HepG2 (cell line): ENCODE data around the gene RABEPK. TPM values are rescaled to one million over a fixed set of nuclear protein-coding genes. Genes with fewer than 3 reads are reported as not detected.

ENCODE experiments used
- ARID5B ChIP-seq: IDR thresholded peaks from 2 replicates; pipeline ENCODE4 v1.4.0; 2020; ENCODE audit warnings: mild to moderate bottlenecking, missing genetic modification reagents
- CBX5 ChIP-seq: sonication (generic); formaldehyde crosslinking; IDR thresholded peaks from 2 replicates; pipeline ENCODE4 v1.4.0; 2020; ENCODE audit warnings: missing genetic modification reagents, borderline replicate concordance
- EEA1 ChIP-seq: sonication (generic); formaldehyde crosslinking; IDR thresholded peaks from 2 replicates; pipeline ENCODE4 v1.5.1; 2020; ENCODE audit warnings: mild to moderate bottlenecking, missing genetic modification reagents, borderline replicate concordance
- EED ChIP-seq: sonication (generic); formaldehyde crosslinking; IDR thresholded peaks from 2 replicates; pipeline ENCODE4 v1.5.0; 2020; ENCODE audit warnings: mild to moderate bottlenecking, missing genetic modification reagents
- FOXC1 ChIP-seq: sonication (generic); formaldehyde crosslinking; IDR thresholded peaks from 2 replicates; pipeline ENCODE4 v1.8.0; 2022; ENCODE audit warnings: mild to moderate bottlenecking, missing genetic modification reagents, borderline replicate concordance
- HOXA3 ChIP-seq: sonication (generic); formaldehyde crosslinking; IDR thresholded peaks from 2 replicates; pipeline ENCODE4 v1.5.0; 2020; ENCODE audit warnings: missing genetic modification reagents
- MTERF4 ChIP-seq: sonication (generic); formaldehyde crosslinking; IDR thresholded peaks from 2 replicates; pipeline ENCODE4 v1.8.0; 2023; ENCODE audit warnings: mild to moderate bottlenecking, missing genetic modification reagents
- NFE2 ChIP-seq: sonication (generic); formaldehyde crosslinking; IDR thresholded peaks from 2 replicates; pipeline ENCODE4 v1.4.0; 2020; ENCODE audit warnings: missing genetic modification reagents
- NR1H2 ChIP-seq: sonication (generic); formaldehyde crosslinking; IDR thresholded peaks from 2 replicates; pipeline ENCODE4 v1.8.1; 2022; ENCODE audit warnings: low read depth, missing genetic modification reagents, borderline replicate concordance
- PLRG1 ChIP-seq: fragments of 450-650 bp; conservative IDR thresholded peaks from 2 replicates; pipeline ENCODE4 v1.6.1; 2016
- POLR2AphosphoS2 ChIP-seq: IDR thresholded peaks from 2 replicates; pipeline ENCODE4 v1.6.1; 2011; ENCODE audit warnings: low read depth, low read length, improper control_type of control experiment
- PRDM10 ChIP-seq: sonication (generic); formaldehyde crosslinking; IDR thresholded peaks from 2 replicates; pipeline ENCODE4 v1.4.0; 2020; ENCODE audit warnings: low read depth, missing genetic modification reagents
- SIX4 ChIP-seq: sonication (generic); formaldehyde crosslinking; IDR thresholded peaks from 2 replicates; pipeline ENCODE4 v1.4.0; 2020; ENCODE audit warnings: missing genetic modification reagents
- STAG1 ChIP-seq: sonication (generic); formaldehyde crosslinking; IDR thresholded peaks from 2 replicates; pipeline ENCODE4 v1.4.0; 2020; ENCODE audit warnings: missing genetic modification reagents
- TOPORS ChIP-seq: sonication (generic); formaldehyde crosslinking; IDR thresholded peaks from 2 replicates; pipeline ENCODE4 v1.8.0; 2023; ENCODE audit warnings: mild to moderate bottlenecking, missing genetic modification reagents
- TRAFD1 ChIP-seq: sonication (generic); formaldehyde crosslinking; IDR thresholded peaks from 2 replicates; pipeline ENCODE4 v1.5.1; 2020; ENCODE audit warnings: missing genetic modification reagents, mild to moderate bottlenecking, borderline replicate concordance
- ZC3H13 ChIP-seq: sonication (generic); formaldehyde crosslinking; IDR thresholded peaks from 2 replicates; pipeline ENCODE4 v1.8.1; 2023; ENCODE audit warnings: mild to moderate bottlenecking, missing genetic modification reagents, moderate library complexity
- ZFAT ChIP-seq: sonication (generic); formaldehyde crosslinking; conservative IDR thresholded peaks from 2 replicates; pipeline ENCODE4 v1.8.1; 2023; ENCODE audit warnings: missing genetic modification reagents, inconsistent platforms
- ZMYM3 ChIP-seq: sonication (generic); formaldehyde crosslinking; IDR thresholded peaks from 2 replicates; pipeline ENCODE4 v1.5.1; 2020; ENCODE audit warnings: mild to moderate bottlenecking, missing genetic modification reagents
- polyA plus RNA-seq, 8 experiments: library from polyadenylated mRNA; depleted of rRNA in 3 of 8; stranded (reverse) in 7 of 8; unstranded in 1 of 8; fragments of >200 nt; fragmentation: Illumina TruSeq in 4 of 8; extraction: Trizol in 4 of 8; gene quantifications; 2 replicates each; pipeline versions ENCODE4 v1.2.1 to v1.2.3, GENCODE V29; 2011 to 2016; ENCODE audit warnings: low read depth in 4 of 8, missing spikeins in 1 of 8, mixed read lengths in 1 of 8; ENCODE audit not compliant: insufficient read depth in 1 of 8
- total RNA-seq, 5 experiments: library from RNA; depleted of rRNA; stranded (reverse); fragments of >200 nt; fragmentation: Illumina TruSeq; extraction: Trizol; gene quantifications; 2 replicates each; pipeline ENCODE4 v1.2.3, GENCODE V29; 2016; ENCODE audit warnings: low read depth in 1 of 5

RABEPK gene
- total and polyA plus RNA-seq, 2 of the 13 experiments (the other 11 are each of a cell fraction or from before 2014, with no cell fraction given) = 75.5 to 90.0 TPM

- 0 out of 2 replicates have a peak, but pooled peaks have one; percentile 40 for TF ChIP-seq PRDM10 (CRISPR knock-in tag)
- TF ChIP-seq HOXA3 (CRISPR knock-in tag) = peak; percentile 76
- no peak for TF ChIP-seq ARID5B (CRISPR knock-in tag)
- TF ChIP-seq EEA1 (CRISPR knock-in tag) = peak; percentile 82
- no peak for TF ChIP-seq NR1H2 (CRISPR knock-in tag)
- peak; percentile 18; the same call in 1 of the 2 replicates for TF ChIP-seq FOXC1
- 0 out of 2 replicates have a peak, but pooled peaks have one; percentile 66 for TF ChIP-seq TOPORS (CRISPR knock-in tag)
- no peak for TF ChIP-seq PLRG1
- no peak for TF ChIP-seq ZFAT (CRISPR knock-in tag)
- no peak for TF ChIP-seq NFE2 (CRISPR knock-in tag)
- no peak; the same call in 1 of the 2 replicates for TF ChIP-seq ZC3H13 (CRISPR knock-in tag)
- peak; percentile 70; the same call in 1 of the 2 replicates for TF ChIP-seq EED (CRISPR knock-in tag)
- TF ChIP-seq STAG1 (CRISPR knock-in tag) = peak; percentile 5; the same call in 1 of the 2 replicates
- no peak for TF ChIP-seq SIX4
- TF ChIP-seq ZMYM3 = peak; percentile 53; the same call in 1 of the 2 replicates
- no peak for TF ChIP-seq CBX5 (CRISPR knock-in tag)
- no peak for TF ChIP-seq POLR2AphosphoS2
- no peak for TF ChIP-seq TRAFD1 (CRISPR knock-in tag)
- peak; percentile 71; the same call in 1 of the 2 replicates for TF ChIP-seq MTERF4 (CRISPR knock-in tag)
Measured at GRCh38 chr9:125261501-125262293, 61.4 kb downstream of the RABEPK start, which contains the start of gene GAPVD1 (continued).
